Endothelial cell (in vitro differentiated cells): ENCODE results near the gene CCDC136. TPM values are rescaled to one million over a fixed set of nuclear protein-coding genes. Genes with fewer than 3 reads are reported as not detected.

Source experiments
- DNase-seq: peaks from one replicate; pipeline ENCODE4 v3.0.0; 2021; ENCODE audit warnings: low spot score
- H3K27ac Mint-ChIP-seq: one replicate; pipeline ENCODE4 v1.8.0; 2021; ENCODE audit warnings: mixed read lengths, inconsistent platforms; ENCODE audit not compliant: unreplicated experiment
- H3K27me3 Mint-ChIP-seq: one replicate; pipeline ENCODE4 v1.8.0; 2021; ENCODE audit warnings: mild to moderate bottlenecking, moderate library complexity, mixed read lengths, inconsistent platforms; ENCODE audit not compliant: unreplicated experiment
- H3K36me3 Mint-ChIP-seq: one replicate; pipeline ENCODE4 v1.8.0; 2021; ENCODE audit warnings: mild to moderate bottlenecking, low read depth, mixed read lengths, inconsistent platforms; ENCODE audit not compliant: unreplicated experiment
- H3K4me1 Mint-ChIP-seq: one replicate; pipeline ENCODE4 v1.8.0; 2021; ENCODE audit warnings: mild to moderate bottlenecking, mixed read lengths, inconsistent platforms; ENCODE audit not compliant: unreplicated experiment
- H3K4me3 Mint-ChIP-seq: one replicate; pipeline ENCODE4 v1.8.0; 2021; ENCODE audit warnings: mild to moderate bottlenecking, mixed read lengths, inconsistent platforms; ENCODE audit not compliant: unreplicated experiment
- H3K9me3 Mint-ChIP-seq: one replicate; pipeline ENCODE4 v1.8.0; 2021; ENCODE audit warnings: mixed read lengths, inconsistent platforms; ENCODE audit not compliant: unreplicated experiment
- total RNA-seq: library from RNA; stranded (reverse); fragmentation: NEBNext Ultra II Directional; extraction: Animal tissue kit (Norgen Biotek cat#: 25700); gene quantifications from one replicate; pipeline ENCODE4 v1.2.1, GENCODE V29; 2021; ENCODE audit not compliant: unreplicated experiment
- TF ChIP-seq, protein P1 (sequence below): fragments of 200-600 bp; sonication (generic); IDR thresholded peaks from one replicate; pipeline ENCODE4 v1.5.0; 2021; ENCODE audit warnings: antibody characterized with exemption; ENCODE audit not compliant: unreplicated experiment

Gene CCDC136
- total RNA-seq, 1 donor from 2014 or later: 31.5 TPM

DNA sequence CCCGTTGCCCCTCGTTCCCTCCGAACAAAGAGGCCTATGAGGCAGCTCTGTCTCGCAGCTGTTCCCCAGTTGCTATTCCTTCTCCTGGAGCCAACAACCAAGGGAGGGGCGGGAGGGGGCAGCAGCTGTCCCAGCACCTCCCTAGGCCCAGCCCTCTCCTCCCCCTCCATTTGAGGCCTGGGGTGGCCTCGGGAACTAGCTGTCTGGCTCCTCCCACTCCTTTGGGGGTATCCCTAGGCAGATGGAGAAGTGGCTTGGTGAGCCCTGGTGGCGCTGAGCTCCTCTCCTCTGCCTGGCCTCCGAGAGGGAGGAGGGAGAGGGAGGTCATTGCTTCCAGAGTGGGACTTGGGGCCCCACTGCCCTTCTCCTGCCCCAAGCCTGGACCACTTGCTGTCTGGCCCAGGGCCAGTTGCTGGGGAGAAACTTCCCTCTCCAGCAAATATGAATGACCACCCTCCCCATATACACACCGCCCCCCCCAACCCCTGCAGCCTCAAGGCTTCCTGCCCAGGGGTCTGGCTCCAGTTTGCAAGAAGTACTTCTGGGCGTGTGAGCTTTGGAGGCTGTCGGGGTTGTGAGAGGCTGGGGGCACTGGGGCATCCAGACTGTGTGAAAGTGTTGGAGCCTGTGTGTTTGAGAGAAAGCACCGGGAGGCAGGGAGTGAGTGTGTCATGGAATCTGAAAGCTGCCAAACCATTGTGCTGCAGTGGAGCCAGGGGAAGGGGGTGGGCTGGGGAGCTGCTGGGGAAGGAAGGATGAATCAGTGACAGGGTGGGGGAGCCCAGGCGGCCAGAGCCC is 41.6 kb downstream of the CCDC136 start:
- H3K9me3 Mint-ChIP-seq: no peaks in the 10 kb centered on the region
- H3K4me1 Mint-ChIP-seq: peaks cover 5% of the 10 kb centered on the region
- H3K4me3 Mint-ChIP-seq: no peak overlapping the region
- H3K27me3 Mint-ChIP-seq: peaks cover 18% of the 10 kb centered on the region
- TF ChIP-seq, protein P1, sequence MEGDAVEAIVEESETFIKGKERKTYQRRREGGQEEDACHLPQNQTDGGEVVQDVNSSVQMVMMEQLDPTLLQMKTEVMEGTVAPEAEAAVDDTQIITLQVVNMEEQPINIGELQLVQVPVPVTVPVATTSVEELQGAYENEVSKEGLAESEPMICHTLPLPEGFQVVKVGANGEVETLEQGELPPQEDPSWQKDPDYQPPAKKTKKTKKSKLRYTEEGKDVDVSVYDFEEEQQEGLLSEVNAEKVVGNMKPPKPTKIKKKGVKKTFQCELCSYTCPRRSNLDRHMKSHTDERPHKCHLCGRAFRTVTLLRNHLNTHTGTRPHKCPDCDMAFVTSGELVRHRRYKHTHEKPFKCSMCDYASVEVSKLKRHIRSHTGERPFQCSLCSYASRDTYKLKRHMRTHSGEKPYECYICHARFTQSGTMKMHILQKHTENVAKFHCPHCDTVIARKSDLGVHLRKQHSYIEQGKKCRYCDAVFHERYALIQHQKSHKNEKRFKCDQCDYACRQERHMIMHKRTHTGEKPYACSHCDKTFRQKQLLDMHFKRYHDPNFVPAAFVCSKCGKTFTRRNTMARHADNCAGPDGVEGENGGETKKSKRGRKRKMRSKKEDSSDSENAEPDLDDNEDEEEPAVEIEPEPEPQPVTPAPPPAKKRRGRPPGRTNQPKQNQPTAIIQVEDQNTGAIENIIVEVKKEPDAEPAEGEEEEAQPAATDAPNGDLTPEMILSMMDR: no peak
- no peak overlapping the region for H3K27ac Mint-ChIP-seq
- no peaks in the 10 kb centered on the region for H3K36me3 Mint-ChIP-seq
- DNase-seq: no peak

DNA sequence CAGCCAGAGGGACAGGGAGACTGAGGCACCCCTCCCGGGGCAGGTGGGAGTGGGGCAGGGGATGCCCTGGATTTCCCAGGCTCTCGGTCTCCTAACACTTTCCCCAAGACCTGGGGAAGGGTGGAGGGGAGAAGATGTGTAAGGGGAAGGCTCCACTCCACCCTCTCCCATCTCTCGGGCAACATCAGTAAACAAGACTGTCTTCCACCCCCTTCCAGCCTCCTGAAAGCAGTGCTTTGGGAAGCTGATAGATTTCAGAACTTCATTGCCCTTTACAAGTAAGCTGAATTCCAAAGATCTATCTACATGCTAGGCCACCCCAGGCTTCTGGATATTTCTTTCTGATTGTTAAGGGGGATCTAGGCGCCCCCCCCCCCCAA is 42.2 kb downstream of the CCDC136 start:
- Mint-ChIP-seq H3K27me3 (peaks cover 18% of the 10 kb centered on the region), H3K4me3 (no peak overlapping the region), H3K4me1 (peaks cover 5% of the 10 kb centered on the region), H3K9me3 (no peaks in the 10 kb centered on the region), H3K36me3 (no peaks in the 10 kb centered on the region), H3K27ac (no peak overlapping the region)
- TF ChIP-seq, protein P1: no peak
- no peak for DNase-seq

DNA sequence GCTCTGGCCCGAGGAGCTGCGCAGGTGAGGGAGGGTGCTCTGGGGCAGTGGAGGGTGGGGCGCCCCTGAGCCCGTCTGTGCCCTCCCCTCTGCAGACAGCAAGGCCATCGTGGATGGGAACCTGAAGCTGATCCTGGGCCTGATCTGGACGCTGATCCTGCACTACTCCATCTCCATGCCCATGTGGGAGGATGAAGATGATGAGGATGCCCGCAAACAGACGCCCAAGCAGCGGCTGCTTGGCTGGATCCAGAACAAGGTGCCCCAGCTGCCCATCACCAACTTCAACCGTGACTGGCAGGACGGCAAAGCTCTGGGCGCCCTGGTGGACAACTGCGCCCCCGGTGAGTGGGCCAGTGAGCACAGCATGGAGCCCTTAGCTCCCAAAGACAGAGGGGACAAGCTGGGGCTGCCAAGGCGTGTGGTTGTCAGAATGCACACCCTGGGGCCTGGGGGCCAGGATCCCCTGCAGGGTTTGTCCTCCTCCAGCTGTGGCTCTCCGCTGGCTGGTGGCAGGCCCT is 43.5 kb downstream of the CCDC136 start:
- H3K4me1 Mint-ChIP-seq: no peaks in the 10 kb centered on the region
- H3K36me3 Mint-ChIP-seq: no peaks in the 10 kb centered on the region
- H3K9me3 Mint-ChIP-seq: no peaks in the 10 kb centered on the region
- H3K4me3 Mint-ChIP-seq: no peak overlapping the region
- DNase-seq: no peak
- peaks cover 18% of the 10 kb centered on the region for H3K27me3 Mint-ChIP-seq
- H3K27ac Mint-ChIP-seq: no peak overlapping the region
- TF ChIP-seq, protein P1: no peak

DNA sequence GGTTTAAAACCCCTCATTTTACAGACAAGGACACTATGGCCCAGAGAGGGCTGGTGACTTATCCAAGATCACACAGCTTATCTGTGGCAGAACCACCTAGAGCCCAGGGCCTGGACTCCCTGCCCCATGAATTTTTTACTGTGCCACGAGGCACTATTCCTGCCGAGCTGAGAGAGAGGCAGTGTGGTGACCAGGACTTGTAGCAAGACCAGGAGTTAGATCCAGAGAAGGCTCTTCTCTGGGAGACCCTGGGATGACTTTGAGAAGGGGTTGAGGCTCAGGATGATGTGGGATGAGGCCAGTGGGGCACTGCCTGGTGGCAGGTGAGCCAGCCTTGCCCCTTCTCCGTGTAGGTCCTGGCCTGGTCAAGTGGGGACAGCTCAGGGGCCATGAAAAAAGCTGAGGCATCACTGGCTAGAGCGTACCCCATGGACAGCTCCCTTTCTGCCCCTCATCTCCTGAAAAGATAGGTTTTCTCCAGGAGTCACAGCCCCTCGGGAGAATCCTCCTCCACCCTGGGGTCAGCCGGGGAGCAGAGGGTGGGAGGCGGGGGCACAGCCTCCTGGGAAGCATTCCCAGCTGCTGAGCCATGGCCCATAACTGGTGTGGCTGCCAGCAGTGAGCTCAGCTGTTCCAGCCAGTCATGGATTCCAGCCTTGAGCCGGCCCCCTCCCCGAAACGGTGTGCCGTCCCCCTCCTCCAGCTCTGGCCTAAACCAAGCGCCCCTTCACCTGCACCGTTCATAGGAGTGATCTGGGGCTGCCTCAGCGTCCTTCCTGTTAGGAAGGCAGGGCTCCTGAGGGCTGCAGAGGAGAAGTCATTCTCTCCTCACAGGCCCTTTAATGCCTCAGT is 44.2 kb downstream of the CCDC136 start:
- TF ChIP-seq, protein P1: no peak
- peaks cover 14% of the 10 kb centered on the region for H3K27me3 Mint-ChIP-seq
- DNase-seq: no peak
- no peaks in the 10 kb centered on the region for H3K36me3 Mint-ChIP-seq
- no peaks in the 10 kb centered on the region for H3K4me1 Mint-ChIP-seq
- H3K27ac Mint-ChIP-seq: no peak overlapping the region
- no peak overlapping the region for H3K4me3 Mint-ChIP-seq
- H3K9me3 Mint-ChIP-seq: no peaks in the 10 kb centered on the region
